Gastrocnemius medialis (tissue), 4 donors: Measurements from ENCODE around the gene ETV7. TPM values are rescaled to one million over a fixed set of nuclear protein-coding genes. Genes with fewer than 3 reads are reported as not detected.

ENCODE experiments used
- ATAC-seq, 2 donors: fragments of 150-250 bp; one replicate each; pipeline ENCODE4 v1.9.1; 2016
- DNase-seq, 2 donors: peaks; one replicate each; pipeline ENCODE4 v3.0.0-alpha.2; 2019
- H3K27ac ChIP-seq, 4 donors: fragments of 200-600 bp; sonication (generic); 1 replicate in 1 of 4; 2 replicates in 3 of 4; pipeline ENCODE4 v1.5.1; 2016 to 2018; ENCODE audit warnings: mild to moderate bottlenecking in 2 of 4, moderate library complexity in 1 of 4
- H3K27me3 ChIP-seq, 3 donors: fragments of 200-600 bp; sonication (generic) in 2 of 3; 1 replicate in 1 of 3; 2 replicates in 2 of 3; pipeline versions ENCODE4 v1.5.1 to v1.6.0; 2016 to 2019; ENCODE audit warnings: mild to moderate bottlenecking in 1 of 3, moderate library complexity in 1 of 3
- H3K36me3 ChIP-seq, 2 donors: fragments of 200-600 bp; sonication (generic) in 1 of 2; one replicate each; pipeline ENCODE4 v1.5.1; 2017 to 2018
- H3K4me1 ChIP-seq, 2 donors: fragments of 200-600 bp; sonication (generic) in 1 of 2; one replicate each; pipeline ENCODE4 v1.5.1; 2016 to 2017; ENCODE audit warnings: mild to moderate bottlenecking in 2 of 2
- H3K4me3 ChIP-seq, 4 donors: fragments of 200-600 bp; sonication (generic) in 3 of 4; 1 replicate in 1 of 4; 2 replicates in 3 of 4; pipeline ENCODE4 v1.5.1; 2016 to 2019; ENCODE audit warnings: mild to moderate bottlenecking in 2 of 4
- H3K9me3 ChIP-seq, 3 donors: fragments of 200-600 bp; sonication (generic) in 2 of 3; 1 replicate in 1 of 3; 2 replicates in 2 of 3; pipeline ENCODE4 v1.5.1; 2016 to 2019
- CTCF ChIP-seq, 5 experiments: fragments of 450-650 bp in 3 of 5; fragments of 200-600 bp in 2 of 5; sonication (generic) in 2 of 5; IDR thresholded peaks in 4 of 5; conservative IDR thresholded peaks in 1 of 5; 1 replicate in 4 of 5; 2 replicates in 1 of 5; pipeline ENCODE4 v1.5.1; 2016 to 2019; ENCODE audit warnings: antibody characterized with exemption in 5 of 5, mild to moderate bottlenecking in 3 of 5, moderate library complexity in 3 of 5
- POLR2A ChIP-seq, 2 donors: fragments of 450-650 bp; IDR thresholded peaks; one replicate each; pipeline ENCODE4 v1.6.1; 2017; ENCODE audit warnings: antibody characterized with exemption in 2 of 2, mild to moderate bottlenecking in 2 of 2, moderate library complexity in 2 of 2
- in situ Hi-C, 4 donors: fragments of 200-750 bp; cut with MboI; loops; one replicate each; pipeline versions ENCODE4 v1.15.0 to v1.8.0; 2017; ENCODE audit warnings: low sequenced_read_pairs in 4 of 4
- intact Hi-C: fragments of 100-400 bp; cut with DNase I; formaldehyde crosslinking; loops from one replicate; pipeline ENCODE4 v1.15.1; 2023; ENCODE audit warnings: low total_unique reads
- total RNA-seq, 4 donors: library from RNA; depleted of rRNA; stranded (reverse); fragments of >200 nt; gene quantifications; one replicate each; pipeline versions ENCODE4 v1.1.0 to v1.2.3, GENCODE V29; 2016

Gene ETV7
- total RNA-seq, 4 donors from 2014 or later: not detected

GRCh38 chr6:36349240-36349639 is 38.2 kb downstream of the ETV7 start:
- DNase-seq (no peak), ATAC-seq (no peak)
- in situ Hi-C loops: no loop called here
- H3K9me3 ChIP-seq: no peaks in the 10 kb centered on the region
- intact Hi-C loops: no loop called here
- H3K36me3 ChIP-seq: no peaks in the 10 kb centered on the region
- no peak overlapping the region for H3K27ac ChIP-seq
- H3K4me1 ChIP-seq: no peaks in the 10 kb centered on the region
- peaks cover 0 to 3% (median 2%) of the 10 kb centered on the region in 3 donors for H3K27me3 ChIP-seq
- H3K4me3 ChIP-seq: no peak overlapping the region
- TF ChIP-seq CTCF (IDR thresholded peaks at IDR 0.05 in 4 of 5, conservative IDR thresholded peaks at IDR 0.05 in 1 of 5) (no peak), POLR2A (IDR thresholded peaks at IDR 0.05) (no peak)

- H3K36me3 ChIP-seq: no peaks in the 10 kb centered on the region
- TF ChIP-seq CTCF (IDR thresholded peaks at IDR 0.05 in 4 of 5, conservative IDR thresholded peaks at IDR 0.05 in 1 of 5): no peak
- TF ChIP-seq POLR2A (IDR thresholded peaks at IDR 0.05): no peak
- no peaks in the 10 kb centered on the region for H3K9me3 ChIP-seq
- no peak for DNase-seq
- ATAC-seq: no peak
- peaks cover 0 to 3% (median 0%) of the 10 kb centered on the region in 3 donors for H3K27me3 ChIP-seq
- no peaks in the 10 kb centered on the region for H3K4me1 ChIP-seq
- no peak overlapping the region for H3K27ac ChIP-seq
- H3K4me3 ChIP-seq: no peak overlapping the region
- in situ Hi-C loops (no loop called here), intact Hi-C loops (no loop called here)
These were observed 39.8 kb downstream of the ETV7 start for GRCh38 chr6:36347621-36348020.

GRCh38 chr6:36346486-36347273 is 40.8 kb downstream of the ETV7 start:
- Histone ChIP-seq H3K4me1 (no peaks in the 10 kb centered on the region), H3K27ac (no peak overlapping the region), H3K4me3 (no peak overlapping the region), H3K36me3 (no peaks in the 10 kb centered on the region), H3K27me3 (peaks cover 0 to 3% (median under 1%) of the 10 kb centered on the region in 3 donors), H3K9me3 (no peaks in the 10 kb centered on the region)
- intact Hi-C loops (no loop called here), in situ Hi-C loops (no loop called here)
- TF ChIP-seq CTCF (IDR thresholded peaks at IDR 0.05 in 4 of 5, conservative IDR thresholded peaks at IDR 0.05 in 1 of 5) (no peak), POLR2A (IDR thresholded peaks at IDR 0.05) (no peak)
- no peak for ATAC-seq
- no peak for DNase-seq

GRCh38 chr6:36345681-36346466 is 41.6 kb downstream of the ETV7 start:
- no peak for DNase-seq
- intact Hi-C loops (no loop called here), in situ Hi-C loops (no loop called here)
- Histone ChIP-seq H3K4me3 (no peak overlapping the region), H3K4me1 (peaks cover 0 to under 1% of the 10 kb centered on the region in 2 donors), H3K36me3 (no peaks in the 10 kb centered on the region), H3K27me3 (peaks cover 0 to 6% (median 6%) of the 10 kb centered on the region in 3 donors), H3K9me3 (no peaks in the 10 kb centered on the region), H3K27ac (no peak overlapping the region)
- no peak for TF ChIP-seq POLR2A (IDR thresholded peaks at IDR 0.05)
- no peak for TF ChIP-seq CTCF (IDR thresholded peaks at IDR 0.05 in 4 of 5, conservative IDR thresholded peaks at IDR 0.05 in 1 of 5)
- no peak for ATAC-seq
